ENCODE measurements around the gene TMEM233.
"Not testable (repeated sequence)": the region's sequence is repeated elsewhere in the genome, so short reads cannot be mapped to it uniquely, and the experiment has no call there.

Gene TMEM233

GRCh38 chr12:119613319-119613936 is 19.9 kb downstream of the TMEM233 start:
- DNase-seq, result no peak

DNA sequence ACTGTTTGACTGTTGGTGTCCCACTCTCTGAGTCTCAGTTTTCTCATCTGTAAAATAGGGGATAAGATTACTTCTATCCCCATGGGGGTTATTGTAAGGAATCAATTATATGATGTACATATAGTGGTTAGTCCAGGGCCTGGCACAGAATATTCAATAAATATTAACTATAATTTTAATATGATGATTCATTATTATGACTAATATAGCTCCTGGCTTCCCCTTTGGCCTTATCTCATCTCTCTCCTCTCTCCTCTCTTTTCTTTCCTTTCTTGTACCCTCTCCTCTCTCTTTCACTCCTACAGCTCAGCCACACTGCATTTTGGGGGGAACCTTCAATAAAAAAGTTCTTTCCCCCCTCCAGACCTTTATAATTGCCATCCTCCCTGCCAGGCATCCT is 21.1 kb downstream of the TMEM233 start:
- DNase-seq, result no peak

- DNase-seq, result no peak
These were observed 22.2 kb downstream of the TMEM233 start for GRCh38 chr12:119615518-119616475.

DNA sequence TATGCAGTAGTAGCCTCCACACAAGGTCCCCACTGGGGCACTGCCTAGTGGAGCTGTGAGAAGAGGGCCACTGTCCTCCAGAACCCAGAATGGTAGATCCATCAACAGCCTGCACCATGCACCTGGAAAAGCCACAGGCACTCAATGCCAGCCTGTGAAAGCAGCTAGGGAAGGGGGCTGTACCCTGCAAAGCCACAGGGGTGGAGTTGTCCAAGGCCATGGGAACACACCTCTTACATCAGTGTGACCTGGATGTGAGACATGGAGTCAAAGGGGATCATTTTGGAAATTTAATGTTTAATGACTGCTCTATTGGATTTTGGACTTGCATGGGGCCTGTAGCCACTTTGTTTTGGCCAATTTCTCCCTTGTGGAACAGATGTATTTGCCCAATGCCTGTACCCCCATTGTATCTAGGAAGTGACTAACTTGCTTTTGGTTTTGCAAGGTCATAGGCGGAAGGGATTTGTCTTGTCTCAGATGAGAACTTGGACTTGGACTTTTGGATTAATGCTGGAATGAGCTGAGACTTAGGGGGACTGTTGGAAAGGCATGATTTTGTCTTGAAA is 24.8 kb downstream of the TMEM233 start:
- DNase-seq, result not testable (repeated sequence)

GRCh38 chr12:119620490-119620889 is 26.9 kb downstream of the TMEM233 start:
- DNase-seq, result no peak

- no peak for DNase-seq
These were observed 28.3 kb downstream of the TMEM233 start for GRCh38 chr12:119621878-119622277.

- DNase-seq, result no peak
These were observed 31.4 kb downstream of the TMEM233 start for GRCh38 chr12:119624966-119625365.

- no peak for DNase-seq
These were observed 33.6 kb downstream of the TMEM233 start for GRCh38 chr12:119627019-119627643.

DNA sequence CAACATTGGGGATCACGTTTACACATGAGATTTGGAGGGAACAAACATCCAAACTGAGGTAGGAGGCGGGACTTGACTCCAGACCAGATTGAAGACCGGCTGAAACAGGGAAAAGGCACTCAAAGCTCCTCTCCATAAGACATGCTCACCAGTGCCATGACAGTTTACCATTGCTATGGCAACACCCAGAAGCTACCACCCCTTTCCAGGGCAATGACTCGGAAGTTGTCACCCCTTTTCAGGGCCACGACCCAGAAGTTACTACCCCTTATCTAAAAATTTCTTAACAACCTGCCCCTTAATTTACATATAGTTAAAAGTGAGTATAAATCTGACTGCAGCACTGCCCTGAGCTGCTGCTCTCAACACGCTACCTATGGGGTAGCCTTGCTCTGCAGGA is 34.1 kb downstream of the TMEM233 start:
- DNase-seq, result no peak

GRCh38 chr12:119630223-119630780 is 36.7 kb downstream of the TMEM233 start:
- DNase-seq, result no peak

- no peak for DNase-seq
These were observed 37.5 kb downstream of the TMEM233 start for GRCh38 chr12:119630962-119631550.

DNA sequence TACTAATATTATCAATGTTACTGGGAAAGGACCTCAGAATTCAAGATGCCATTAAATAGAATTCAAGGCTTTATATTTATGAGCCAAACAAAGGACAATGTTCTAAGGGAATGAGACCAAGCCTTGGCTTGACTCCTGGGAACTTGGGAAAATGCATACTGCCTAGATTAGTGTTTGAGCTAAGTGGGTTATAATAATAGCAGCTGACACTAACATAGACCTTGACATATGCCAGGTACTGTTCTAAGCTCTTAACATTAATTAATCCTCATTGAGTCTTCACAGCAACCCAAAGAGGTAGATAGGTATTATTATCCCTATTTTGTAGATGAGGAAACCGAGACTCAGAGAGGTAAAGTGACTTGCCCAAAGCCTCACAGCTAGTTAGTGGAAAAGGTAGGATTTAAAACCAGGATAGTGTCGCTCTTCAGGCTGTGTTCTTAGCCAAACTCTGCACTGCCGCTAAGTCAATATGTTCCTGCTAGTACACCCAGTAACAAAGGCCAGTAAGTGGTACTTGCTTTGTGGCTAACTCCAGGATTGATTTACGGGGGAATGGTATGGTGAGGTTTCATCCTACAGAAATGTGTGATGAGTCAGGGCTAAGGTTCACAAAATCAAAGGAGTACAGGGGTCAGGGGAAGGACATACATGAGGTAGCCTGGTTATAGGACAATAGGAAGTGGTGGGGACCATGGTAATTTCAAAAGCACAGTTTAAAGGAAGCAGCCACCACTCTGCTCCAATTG is 38.5 kb downstream of the TMEM233 start:
- no peak for DNase-seq

GRCh38 chr12:119634743-119635142 is 41.2 kb downstream of the TMEM233 start:
- no peak for DNase-seq

DNA sequence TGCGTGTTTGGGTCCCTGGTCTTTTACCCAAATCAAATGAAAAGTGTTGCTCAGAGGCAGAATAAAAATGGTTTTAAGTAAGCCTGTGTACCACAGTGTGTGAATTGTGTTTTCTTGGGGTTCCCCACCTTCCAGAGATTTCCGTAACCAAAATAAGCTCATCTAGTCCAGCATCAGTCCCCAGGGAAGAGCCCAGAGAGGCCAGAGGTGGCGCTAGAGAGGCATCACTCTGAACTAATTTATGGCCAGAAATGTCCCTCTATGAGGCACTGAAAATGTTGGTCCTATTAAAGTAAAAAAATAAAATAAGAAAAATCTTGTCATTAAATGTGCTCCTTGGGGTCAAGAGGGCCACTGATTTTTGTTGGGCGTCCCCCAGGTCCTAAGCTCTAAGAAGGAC is 49.4 kb downstream of the TMEM233 start:
- DNase-seq, result no peak

DNA sequence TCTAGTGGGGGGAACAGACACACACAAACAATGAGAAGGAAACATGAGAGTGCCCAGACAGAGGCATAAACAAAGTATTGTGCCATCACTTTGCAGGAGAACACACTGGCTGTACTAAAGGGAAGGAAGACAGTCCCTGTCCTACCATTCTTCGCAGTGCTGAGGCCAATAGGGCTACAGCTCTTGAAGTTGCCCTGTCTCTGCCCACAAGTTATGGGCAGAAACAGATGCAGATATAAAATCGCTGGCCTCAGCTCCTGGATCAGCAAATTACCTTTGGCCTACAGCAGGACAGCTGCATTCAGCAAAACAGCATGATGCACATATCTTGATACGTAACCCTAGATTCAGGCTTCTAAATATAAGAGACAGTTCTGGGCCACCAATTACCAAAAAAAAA is 51.4 kb downstream of the TMEM233 start:
- no peak for DNase-seq

DNA sequence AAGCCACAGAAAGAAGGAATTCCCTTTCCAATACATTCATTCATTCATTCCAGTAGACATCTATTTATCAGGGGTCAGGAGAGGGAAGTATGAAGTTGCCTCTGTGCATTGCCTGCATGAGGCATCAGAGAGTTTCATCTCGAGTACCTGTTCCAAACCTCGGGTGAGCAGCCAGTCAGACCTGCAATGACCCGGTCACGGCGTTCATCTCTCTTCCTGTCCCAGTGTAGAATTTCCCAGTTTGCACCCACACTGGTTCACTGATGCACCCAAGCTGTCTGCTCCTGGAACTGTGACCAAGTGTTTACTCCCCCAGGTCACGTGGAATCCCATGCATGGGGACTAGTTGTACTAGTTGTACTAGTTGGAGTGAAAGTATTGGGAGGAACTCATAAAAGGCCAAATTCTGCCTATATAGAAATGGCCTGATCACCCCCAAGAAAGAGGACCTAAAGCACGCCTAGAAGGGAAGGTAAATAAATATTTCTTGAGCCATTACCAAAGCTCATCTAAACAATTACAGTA is 52.0 kb downstream of the TMEM233 start:
- no peak for DNase-seq

- DNase-seq, result no peak
These were observed 55.7 kb downstream of the TMEM233 start for GRCh38 chr12:119649202-119649808.

DNA sequence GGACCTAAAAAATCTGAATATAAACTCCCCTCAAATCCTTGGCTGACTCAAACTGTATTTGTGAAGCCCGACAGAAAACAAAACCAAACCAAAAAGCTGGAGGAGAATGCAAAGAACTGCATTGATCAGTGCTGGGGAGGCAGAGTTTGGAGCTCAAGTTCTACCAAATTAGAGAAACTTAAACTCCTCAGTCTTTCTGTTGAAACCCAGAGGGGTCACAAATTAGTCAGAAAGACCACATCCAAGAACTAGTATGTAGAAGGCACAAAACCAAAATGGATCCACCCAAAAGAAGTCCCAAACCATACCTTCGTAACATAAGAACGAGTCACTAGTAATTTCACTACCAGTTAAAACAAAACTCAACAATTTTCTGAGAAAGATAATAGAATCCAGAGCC is 59.1 kb downstream of the TMEM233 start:
- DNase-seq, result no peak

DNA sequence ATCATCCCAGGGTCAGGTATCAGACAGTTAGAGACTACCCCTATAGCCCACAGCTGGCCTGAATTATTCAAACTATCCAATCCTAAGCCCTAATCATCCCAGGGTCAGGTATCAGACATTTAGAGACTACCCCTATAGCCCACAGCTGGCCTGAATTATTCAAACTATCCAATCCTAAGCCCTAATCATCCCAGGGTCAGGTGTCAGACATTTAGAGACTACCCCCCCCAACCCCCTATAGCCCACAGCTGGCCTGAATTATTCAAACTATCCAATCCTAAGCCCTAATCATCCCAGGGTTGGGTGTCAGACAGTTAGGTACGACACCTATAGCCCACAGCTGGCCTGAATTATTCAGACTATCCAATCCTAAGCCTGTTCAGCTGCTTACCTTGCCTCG is 63.4 kb downstream of the TMEM233 start:
- DNase-seq, result not testable (repeated sequence)

DNA sequence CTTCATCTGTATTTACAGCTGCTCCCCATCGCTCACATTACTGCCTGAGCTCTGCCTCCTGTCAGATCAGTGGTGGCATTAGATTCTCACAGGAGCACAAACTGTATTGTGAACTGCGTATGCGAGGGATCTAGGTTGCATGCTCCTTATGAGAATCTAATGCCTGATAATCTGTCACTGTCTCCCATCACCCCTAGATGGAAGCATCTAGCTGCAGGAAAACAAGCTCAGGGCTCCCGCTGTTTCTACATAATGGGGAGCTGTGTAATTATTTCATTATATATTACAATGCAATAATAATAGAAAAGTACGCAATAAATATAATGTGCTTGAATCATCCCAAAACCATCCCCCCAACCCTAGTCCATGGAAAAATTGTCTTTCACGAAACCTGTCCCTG is 64.6 kb downstream of the TMEM233 start:
- DNase-seq, result not testable (repeated sequence)

GRCh38 chr12:119659289-119659897 is 65.8 kb downstream of the TMEM233 start:
- DNase-seq, result no peak
